ENCODE measurements around the gene ADAP1. TPM values are rescaled to one million over a fixed set of nuclear protein-coding genes. Genes with fewer than 3 reads are reported as not detected.
"Not testable (repeated sequence)": the region's sequence is repeated elsewhere in the genome, so short reads cannot be mapped to it uniquely, and the experiment has no call there.

The ADAP1 gene
- total RNA-seq, 1 donor from 2014 or later: 5.2 TPM

GRCh38 chr7:908591-909357 lies 45.7 kb downstream of the ADAP1 start:
- peak; percentile 77 for DNase-seq (ENCODE audit: low read depth, low spot score)
- H3K9me3 Mint-ChIP-seq; H3K36me3 Mint-ChIP-seq (ENCODE audit: low read depth); H3K4me1 Mint-ChIP-seq; H3K27ac Mint-ChIP-seq (ENCODE audit: unreplicated experiment); H3K4me3 Mint-ChIP-seq: not testable (repeated sequence)
- peak; percentile 79 for TF ChIP-seq CTCF (conservative IDR thresholded peaks at IDR 0.05)
- H3K27me3 Mint-ChIP-seq (ENCODE audit: low read depth): peaks cover 35% of the 10 kb centered on the region

- Mint-ChIP-seq H3K4me3 (no peak overlapping the region), H3K27me3 (ENCODE audit: low read depth) (peaks cover 38% of the 10 kb centered on the region), H3K36me3 (ENCODE audit: low read depth) (no peaks in the 10 kb centered on the region), H3K4me1 (peaks cover 4% of the 10 kb centered on the region), H3K9me3 (no peaks in the 10 kb centered on the region), H3K27ac (ENCODE audit: unreplicated experiment) (no peak overlapping the region)
- no peak for TF ChIP-seq CTCF (conservative IDR thresholded peaks at IDR 0.05)
- no peak for DNase-seq (ENCODE audit: low read depth, low spot score)
These were observed 46.3 kb downstream of the ADAP1 start for GRCh38 chr7:908159-908581.

- H3K4me3 Mint-ChIP-seq: no peak overlapping the region
- no peaks in the 10 kb centered on the region for H3K9me3 Mint-ChIP-seq
- H3K36me3 Mint-ChIP-seq (ENCODE audit: low read depth): no peaks in the 10 kb centered on the region
- H3K4me1 Mint-ChIP-seq: no peaks in the 10 kb centered on the region
- no peak for DNase-seq (ENCODE audit: low read depth, low spot score)
- no peak overlapping the region for H3K27ac Mint-ChIP-seq (ENCODE audit: unreplicated experiment)
- peaks cover 44% of the 10 kb centered on the region for H3K27me3 Mint-ChIP-seq (ENCODE audit: low read depth)
- no peak for TF ChIP-seq CTCF (conservative IDR thresholded peaks at IDR 0.05)
These were observed 47.1 kb downstream of the ADAP1 start for GRCh38 chr7:907158-907980.

GRCh38 chr7:906776-907157 lies 47.7 kb downstream of the ADAP1 start:
- Mint-ChIP-seq H3K27ac (ENCODE audit: unreplicated experiment) (no peak overlapping the region), H3K27me3 (ENCODE audit: low read depth) (peaks cover 45% of the 10 kb centered on the region), H3K4me1 (no peaks in the 10 kb centered on the region), H3K36me3 (ENCODE audit: low read depth) (no peaks in the 10 kb centered on the region), H3K4me3 (no peak overlapping the region), H3K9me3 (no peaks in the 10 kb centered on the region)
- no peak for TF ChIP-seq CTCF (conservative IDR thresholded peaks at IDR 0.05)
- no peak for DNase-seq (ENCODE audit: low read depth, low spot score)

- no peaks in the 10 kb centered on the region for H3K36me3 Mint-ChIP-seq (ENCODE audit: low read depth)
- H3K4me1 Mint-ChIP-seq: no peaks in the 10 kb centered on the region
- no peak overlapping the region for H3K4me3 Mint-ChIP-seq
- H3K27me3 Mint-ChIP-seq (ENCODE audit: low read depth): peaks cover 37% of the 10 kb centered on the region
- DNase-seq (ENCODE audit: low read depth, low spot score): no peak
- TF ChIP-seq CTCF (conservative IDR thresholded peaks at IDR 0.05): no peak
- no peaks in the 10 kb centered on the region for H3K9me3 Mint-ChIP-seq
- H3K27ac Mint-ChIP-seq (ENCODE audit: unreplicated experiment): no peak overlapping the region
These were observed 49.6 kb downstream of the ADAP1 start for GRCh38 chr7:904847-905246.
